GM23338 (cell line): ENCODE results near the gene ITGA1. TPM values are rescaled to one million over a fixed set of nuclear protein-coding genes. Genes with fewer than 3 reads are reported as not detected.

Experiments used
- ATAC-seq: fragments of 200-7000 bp; cut with Tn5 transposase; 3 replicates; pipeline ENCODE4 v1.9.1; 2020
- DNase-seq: peaks from one replicate; pipeline ENCODE4 v3.0.0-alpha.2; 2015; ENCODE audit warnings: low spot score
- H2AFZ ChIP-seq: fragments of 200-600 bp; sonication (generic); 2 replicates; pipeline ENCODE4 v1.8.0; 2016; ENCODE audit warnings: antibody characterized with exemption, mild to moderate bottlenecking, moderate library complexity
- H3F3A ChIP-seq: fragments of 200-600 bp; sonication (generic); replicated peaks from 2 replicates; pipeline ENCODE4 v1.8.0; 2017; ENCODE audit warnings: antibody characterized with exemption, mixed run types, low read depth
- H3K27ac ChIP-seq: fragments of 200-600 bp; sonication (generic); 2 replicates; pipeline ENCODE4 v1.6.1; 2016; ENCODE audit warnings: low read depth
- H3K27me3 ChIP-seq: fragments of 200-600 bp; sonication (generic); 2 replicates; pipeline ENCODE4 v1.8.0; 2016; ENCODE audit warnings: mild to moderate bottlenecking, mixed run types, moderate library complexity; ENCODE audit not compliant: insufficient read depth
- H3K36me3 ChIP-seq: fragments of 200-600 bp; sonication (generic); 2 replicates; pipeline ENCODE4 v1.8.0; 2016; ENCODE audit warnings: mild to moderate bottlenecking; ENCODE audit not compliant: insufficient read depth
- H3K4me1 ChIP-seq: fragments of 200-600 bp; sonication (generic); 2 replicates; pipeline ENCODE4 v1.8.0; 2016; ENCODE audit warnings: mild to moderate bottlenecking, moderate library complexity; ENCODE audit not compliant: insufficient read depth
- H3K4me2 ChIP-seq: fragments of 200-600 bp; sonication (generic); 2 replicates; pipeline ENCODE4 v1.7.1; 2017; ENCODE audit warnings: mixed run types
- H3K4me3 ChIP-seq: fragments of 200-600 bp; sonication (generic); 2 replicates; pipeline ENCODE4 v1.6.1; 2016; ENCODE audit warnings: mixed run types
- H3K79me2 ChIP-seq: fragments of 200-600 bp; sonication (generic); replicated peaks from 2 replicates; pipeline ENCODE4 v1.8.0; 2017; ENCODE audit warnings: mild to moderate bottlenecking; ENCODE audit not compliant: insufficient read depth
- H3K9me2 ChIP-seq: fragments of 200-600 bp; sonication (generic); 2 replicates; pipeline ENCODE4 v1.8.0; 2017; ENCODE audit not compliant: insufficient read depth
- H4K20me1 ChIP-seq: fragments of 200-600 bp; sonication (generic); replicated peaks from 2 replicates; pipeline ENCODE4 v1.8.0; 2017; ENCODE audit warnings: mild to moderate bottlenecking; ENCODE audit not compliant: insufficient read depth
- H3K27ac Mint-ChIP-seq: 2 replicates; pipeline ENCODE4 v1.8.0; 2020; ENCODE audit warnings: inconsistent platforms, mild to moderate bottlenecking, moderate library complexity, mixed read lengths
- H3K27me3 Mint-ChIP-seq: 3 replicates; pipeline ENCODE4 v1.8.0; 2022; ENCODE audit warnings: low read depth, mild to moderate bottlenecking, moderate library complexity, mixed read lengths, inconsistent platforms; ENCODE audit not compliant: insufficient read depth, poor library complexity
- H3K36me3 Mint-ChIP-seq: 3 replicates; pipeline ENCODE4 v1.8.0; 2021; ENCODE audit warnings: low read depth, mild to moderate bottlenecking, inconsistent platforms, moderate library complexity, mixed read lengths
- H3K4me1 Mint-ChIP-seq: 3 replicates; pipeline ENCODE4 v1.8.0; 2020; ENCODE audit warnings: mild to moderate bottlenecking, inconsistent platforms, mixed read lengths
- H3K4me3 Mint-ChIP-seq: 3 replicates; pipeline ENCODE4 v1.8.0; 2021; ENCODE audit warnings: moderate library complexity, mild to moderate bottlenecking, inconsistent platforms, mixed read lengths
- H3K9me3 Mint-ChIP-seq: 3 replicates; pipeline ENCODE4 v1.8.0; 2020; ENCODE audit warnings: moderate library complexity, mild to moderate bottlenecking, inconsistent platforms, mixed read lengths
- CREB1 ChIP-seq: fragments of 250-450 bp; sonication (Bioruptor Pico); IDR thresholded peaks from 2 replicates; pipeline ENCODE4 v1.5.0; 2020; ENCODE audit warnings: low read depth, mild to moderate bottlenecking, moderate library complexity
- CTCF ChIP-seq, 2 experiments: fragments of 200-600 bp in 1 of 2; sonication (generic) in 1 of 2; conservative IDR thresholded peaks; 2 replicates each; pipeline versions ENCODE4 v1.5.1 to v1.6.1; 2016 to 2017; ENCODE audit warnings: antibody characterized with exemption in 2 of 2, low read depth in 2 of 2, mild to moderate bottlenecking in 2 of 2, moderate library complexity in 1 of 2
- EZH2 ChIP-seq: fragments of 200-600 bp; sonication (generic); IDR thresholded peaks from one replicate; pipeline ENCODE4 v1.8.0; 2017; ENCODE audit warnings: antibody characterized with exemption, mild to moderate bottlenecking, low read depth; ENCODE audit not compliant: unreplicated experiment
- EZH2phosphoT487 ChIP-seq: fragments of 200-600 bp; sonication (generic); IDR thresholded peaks from one replicate; pipeline ENCODE4 v1.8.1; 2018; ENCODE audit warnings: antibody characterized with exemption; ENCODE audit not compliant: unreplicated experiment
- JUNB ChIP-seq: IDR thresholded peaks from one replicate; pipeline ENCODE4 v1.6.1; 2016; ENCODE audit warnings: antibody characterized with exemption; ENCODE audit not compliant: unreplicated experiment
- NANOG ChIP-seq: IDR thresholded peaks from 2 replicates; pipeline ENCODE4 v1.6.1; 2016; ENCODE audit warnings: antibody characterized with exemption, borderline replicate concordance
- POLR2AphosphoS5 ChIP-seq: IDR thresholded peaks from 2 replicates; pipeline ENCODE4 v1.6.1; 2016; ENCODE audit warnings: antibody characterized with exemption, low read depth
- REST ChIP-seq: IDR thresholded peaks from one replicate; pipeline ENCODE4 v1.6.1; 2018; ENCODE audit warnings: antibody characterized with exemption; ENCODE audit not compliant: unreplicated experiment
- ZNF462 ChIP-seq: fragments of 250-450 bp; sonication (Bioruptor Pico); IDR thresholded peaks from 2 replicates; pipeline ENCODE4 v1.5.0; 2020; ENCODE audit warnings: mild to moderate bottlenecking, moderate library complexity
- polyA plus RNA-seq: library from polyadenylated mRNA; unstranded; fragments of >200 nt; fragmentation: Nextera tagmentation; extraction: Ambion mirVana; gene quantifications from 2 replicates; pipeline ENCODE4 v1.2.1, GENCODE V29; 2016
- total RNA-seq: library from RNA; depleted of rRNA; stranded (reverse); fragments of >200 nt; shearing (Covaris generic); gene quantifications from 2 replicates; pipeline ENCODE4 v1.2.3, GENCODE V29; 2014

The ITGA1 gene
- total and polyA plus RNA-seq, 2 experiments from 2014 or later: 1.8 to 4.9 TPM

- H3K79me2 ChIP-seq: no peaks in the 10 kb centered on the region
- H3K27ac ChIP-seq: no peak overlapping the region
- no peaks in the 10 kb centered on the region for H4K20me1 ChIP-seq
- no peak overlapping the region for H3K27ac Mint-ChIP-seq
- no peak overlapping the region for H3K4me2 ChIP-seq
- no peak for ATAC-seq
- H2AFZ ChIP-seq: no peak overlapping the region
- H3K4me1 ChIP-seq: peaks cover 9% of the 10 kb centered on the region; the same call in 1 of the 2 replicates
- H3K4me1 Mint-ChIP-seq: peaks cover 20% of the 10 kb centered on the region
- H3K36me3 Mint-ChIP-seq: no peaks in the 10 kb centered on the region
- H3K36me3 ChIP-seq: no peaks in the 10 kb centered on the region
- DNase-seq: no peak
- H3K9me3 Mint-ChIP-seq: no peaks in the 10 kb centered on the region
- no peak overlapping the region for H3K4me3 Mint-ChIP-seq
- no peak for TF ChIP-seq JUNB
- no peak for TF ChIP-seq EZH2
- TF ChIP-seq CTCF (conservative IDR thresholded peaks at IDR 0.05; ENCODE audit: low read depth in 2 of 2): no peak
- H3K4me3 ChIP-seq: no peak overlapping the region
- H3K27me3 ChIP-seq: no peaks in the 10 kb centered on the region
- no peaks in the 10 kb centered on the region for H3K9me2 ChIP-seq
- H3K27me3 Mint-ChIP-seq: no peaks in the 10 kb centered on the region
- no peaks in the 10 kb centered on the region for H3F3A ChIP-seq
Measured at GRCh38 chr5:52771343-52772039, 16.2 kb upstream of the ITGA1 start.

- no peak overlapping the region for H3K27ac Mint-ChIP-seq
- H3K4me2 ChIP-seq: no peak overlapping the region
- ATAC-seq: no peak
- no peaks in the 10 kb centered on the region for H3F3A ChIP-seq
- H3K4me3 Mint-ChIP-seq: no peak overlapping the region
- H3K4me1 Mint-ChIP-seq: peaks cover 20% of the 10 kb centered on the region
- no peak for DNase-seq
- no peaks in the 10 kb centered on the region for H3K27me3 Mint-ChIP-seq
- no peaks in the 10 kb centered on the region for H3K36me3 Mint-ChIP-seq
- H3K27ac ChIP-seq: no peak overlapping the region
- H3K4me1 ChIP-seq: peaks cover 9% of the 10 kb centered on the region; the same call in 1 of the 2 replicates
- H3K36me3 ChIP-seq: no peaks in the 10 kb centered on the region
- no peaks in the 10 kb centered on the region for H3K79me2 ChIP-seq
- H3K4me3 ChIP-seq: no peak overlapping the region
- H3K27me3 ChIP-seq: no peaks in the 10 kb centered on the region
- H3K9me3 Mint-ChIP-seq: no peaks in the 10 kb centered on the region
- H2AFZ ChIP-seq: no peak overlapping the region
- H3K9me2 ChIP-seq: no peaks in the 10 kb centered on the region
- no peaks in the 10 kb centered on the region for H4K20me1 ChIP-seq
- no peak for TF ChIP-seq CREB1 (CRISPR knock-in tag)
- TF ChIP-seq REST: no peak
- TF ChIP-seq NANOG: no peak
- TF ChIP-seq EZH2phosphoT487: no peak
- TF ChIP-seq ZNF462: no peak
- TF ChIP-seq EZH2: no peak
- TF ChIP-seq POLR2AphosphoS5: no peak
Measured at GRCh38 chr5:52772668-52773067, 15.0 kb upstream of the ITGA1 start.
